ENCODE data around the gene NIPA2. TPM values are rescaled to one million over a fixed set of nuclear protein-coding genes. Genes with fewer than 3 reads are reported as not detected.
A peak's percentile ranks its signal among the peaks of the same experiment; 100 is the strongest.

The NIPA2 gene
- total RNA-seq, 1 experiment from 2014 or later, result 77.9 TPM

DNA sequence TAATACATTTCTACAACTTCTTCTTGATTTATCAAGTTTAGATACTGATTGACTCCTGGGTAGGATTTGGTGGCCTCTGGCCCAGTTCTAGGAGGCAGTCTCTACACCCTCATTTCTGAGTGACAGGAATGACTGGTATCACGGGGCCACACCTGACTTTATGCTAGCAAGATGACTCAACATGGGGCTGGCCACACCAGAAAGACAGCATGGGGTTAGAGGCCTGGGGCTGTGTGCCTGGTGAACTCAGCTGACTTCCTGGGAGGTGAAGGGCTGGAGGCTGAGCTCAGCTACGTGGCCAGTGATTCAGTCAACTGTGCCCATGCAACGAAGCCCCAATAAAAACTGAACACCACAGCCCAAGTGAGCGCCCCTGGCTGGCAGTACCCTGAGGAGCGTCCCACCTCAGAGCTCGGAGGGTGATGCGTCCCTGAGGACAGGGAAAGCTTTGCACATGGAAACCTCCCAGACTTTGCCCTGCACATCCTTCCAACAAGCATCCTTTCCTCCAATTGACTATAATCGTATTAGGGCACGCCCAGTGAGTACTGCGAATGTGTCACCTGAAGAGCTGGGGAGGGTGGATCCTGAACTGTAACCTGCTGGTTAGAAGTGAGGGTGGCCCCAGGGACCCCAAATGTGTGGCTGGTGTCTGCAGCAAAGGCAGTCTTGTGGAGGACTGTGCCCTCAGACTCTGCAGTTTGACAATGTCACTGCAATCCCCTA lies 57.2 kb downstream of the NIPA2 start:
- Histone ChIP-seq H3K9ac (ENCODE audit: extremely low read depth, insufficient read length, low read length) (no peak overlapping the region), H4K91ac (ENCODE audit: insufficient read length, low read depth, low read length) (no peak overlapping the region), H2BK120ac (ENCODE audit: low read depth, low read length, poor library complexity, severe bottlenecking) (no peak overlapping the region), H3K4ac (ENCODE audit: low read depth, low read length) (no peak overlapping the region), H3T11ph (ENCODE audit: low read length) (no peak overlapping the region), H3K79me2 (ENCODE audit: insufficient read depth, low read length) (no peaks in the 10 kb centered on the region), H2BK15ac (ENCODE audit: low read depth, low read length) (no peak overlapping the region), H3K18ac (ENCODE audit: insufficient read length, low read depth, low read length) (no peak overlapping the region), H4K5ac (ENCODE audit: insufficient read length, low read depth, low read length) (no peak overlapping the region), H3K9me3 (ENCODE audit: control insufficient read depth, low read depth, low read length) (no peaks in the 10 kb centered on the region), H2BK20ac (ENCODE audit: low read depth, low read length, poor library complexity, severe bottlenecking) (no peak overlapping the region), H2BK12ac (ENCODE audit: insufficient read length, low read depth, low read length) (no peak overlapping the region), H3K23ac (ENCODE audit: insufficient read length, low read depth, low read length) (no peak overlapping the region), H2AFZ (ENCODE audit: low read length) (no peak overlapping the region), H3K79me1 (ENCODE audit: insufficient read depth, low read depth, low read length, poor library complexity, severe bottlenecking) (no peaks in the 10 kb centered on the region), H2AK5ac (ENCODE audit: insufficient read length, low read length) (no peak overlapping the region), H3K27ac (ENCODE audit: insufficient read length, low read depth, low read length) (no peak overlapping the region), H4K8ac (replicated peaks; ENCODE audit: insufficient read length, low read depth, low read length) (no peak overlapping the region), H3K56ac (ENCODE audit: insufficient read length, low read depth, low read length) (no peak overlapping the region), H4K20me1 (ENCODE audit: control insufficient read depth, insufficient read depth, insufficient read length) (no peaks in the 10 kb centered on the region), H3K4me2 (ENCODE audit: insufficient read depth, insufficient read length, low read length) (no peak overlapping the region), H3K23me2 (ENCODE audit: insufficient read length, low read depth, low read length, poor library complexity, severe bottlenecking) (no peaks in the 10 kb centered on the region), H2BK5ac (ENCODE audit: insufficient read length, low read length) (no peak overlapping the region), H3K14ac (ENCODE audit: insufficient read depth, low read length) (no peak overlapping the region), H3K27me3 (ENCODE audit: insufficient read depth, low read length) (no peaks in the 10 kb centered on the region), H3K4me1 (ENCODE audit: insufficient read depth, low read length) (no peaks in the 10 kb centered on the region)
- DNase-seq, result no peak
- Mint-ChIP-seq H3K27ac (peak overlapping the region in 2 of 3 experiments; percentile 27 to 42; a peak in 2 of 7 replicates), H3K9me3 (peaks cover 0 to 3% of the 10 kb centered on the region in 2 experiments; a peak in 1 of 5 replicates), H3K27me3 (ENCODE audit: low read depth) (no peaks in the 10 kb centered on the region), H3K4me1 (no peaks in the 10 kb centered on the region), H3K36me3 (ENCODE audit: insufficient read depth in 1 of 3, low read depth in 3 of 3) (peaks cover 16 to 31% (median 27%) of the 10 kb centered on the region in 3 experiments), H3K4me3 (no peak overlapping the region)
- no CpG with 5 or more reads among the region's 10 CpGs for WGBS (ENCODE audit: extremely low coverage, insufficient read length, low lambda C conversion rate)
- TF ChIP-seq, protein P1, sequence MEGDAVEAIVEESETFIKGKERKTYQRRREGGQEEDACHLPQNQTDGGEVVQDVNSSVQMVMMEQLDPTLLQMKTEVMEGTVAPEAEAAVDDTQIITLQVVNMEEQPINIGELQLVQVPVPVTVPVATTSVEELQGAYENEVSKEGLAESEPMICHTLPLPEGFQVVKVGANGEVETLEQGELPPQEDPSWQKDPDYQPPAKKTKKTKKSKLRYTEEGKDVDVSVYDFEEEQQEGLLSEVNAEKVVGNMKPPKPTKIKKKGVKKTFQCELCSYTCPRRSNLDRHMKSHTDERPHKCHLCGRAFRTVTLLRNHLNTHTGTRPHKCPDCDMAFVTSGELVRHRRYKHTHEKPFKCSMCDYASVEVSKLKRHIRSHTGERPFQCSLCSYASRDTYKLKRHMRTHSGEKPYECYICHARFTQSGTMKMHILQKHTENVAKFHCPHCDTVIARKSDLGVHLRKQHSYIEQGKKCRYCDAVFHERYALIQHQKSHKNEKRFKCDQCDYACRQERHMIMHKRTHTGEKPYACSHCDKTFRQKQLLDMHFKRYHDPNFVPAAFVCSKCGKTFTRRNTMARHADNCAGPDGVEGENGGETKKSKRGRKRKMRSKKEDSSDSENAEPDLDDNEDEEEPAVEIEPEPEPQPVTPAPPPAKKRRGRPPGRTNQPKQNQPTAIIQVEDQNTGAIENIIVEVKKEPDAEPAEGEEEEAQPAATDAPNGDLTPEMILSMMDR (conservative IDR thresholded peaks at IDR 0.05), result no peak

Data from H9 (cell line).